Ascending aorta (tissue), 2 donors: Measurements from ENCODE around the gene SRC. TPM values are rescaled to one million over a fixed set of nuclear protein-coding genes. Genes with fewer than 3 reads are reported as not detected.

Experiments used
- DNase-seq, 2 donors: peaks; one replicate each; pipeline ENCODE4 v3.0.0-alpha.2; 2019; ENCODE audit warnings: low spot score in 2 of 2
- H3K27ac ChIP-seq, 2 donors: fragments of 200-600 bp; sonication (generic); one replicate each; pipeline ENCODE4 v1.5.1; 2016 to 2017; ENCODE audit warnings: mild to moderate bottlenecking in 1 of 2
- H3K27me3 ChIP-seq: fragments of 200-600 bp; sonication (generic); one replicate; pipeline ENCODE4 v1.5.1; 2017
- H3K36me3 ChIP-seq, 2 donors: fragments of 200-600 bp; sonication (generic); one replicate each; pipeline ENCODE4 v1.5.1; 2016
- H3K4me1 ChIP-seq, 2 donors: fragments of 200-600 bp; sonication (generic); one replicate each; pipeline ENCODE4 v1.5.1; 2016 to 2017; ENCODE audit warnings: mild to moderate bottlenecking in 1 of 2
- H3K4me3 ChIP-seq, 2 donors: fragments of 200-600 bp; sonication (generic); one replicate each; pipeline ENCODE4 v1.5.1; 2016 to 2017; ENCODE audit warnings: mild to moderate bottlenecking in 1 of 2
- H3K9me3 ChIP-seq, 2 donors: fragments of 200-600 bp; sonication (generic); one replicate each; pipeline ENCODE4 v1.5.1; 2016
- CTCF ChIP-seq, 3 experiments: fragments of 200-600 bp in 2 of 3; fragments of 450-650 bp in 1 of 3; sonication (generic) in 2 of 3; IDR thresholded peaks; one replicate each; pipeline ENCODE4 v1.5.1; 2016 to 2019; ENCODE audit warnings: antibody characterized with exemption in 3 of 3, mild to moderate bottlenecking in 1 of 3, moderate library complexity in 1 of 3
- intact Hi-C: fragments of 100-400 bp; cut with DNase I; formaldehyde crosslinking; loops from one replicate; pipeline ENCODE4 v1.15.1; 2023
- total RNA-seq: library from RNA; depleted of rRNA; stranded (reverse); fragments of >200 nt; gene quantifications from one replicate; pipeline ENCODE4 v1.1.0, GENCODE V29; 2016

Gene SRC
- total RNA-seq, 1 donor from 2014 or later: 67.4 TPM

- Histone ChIP-seq H3K4me3 (no peak overlapping the region), H3K36me3 (peaks cover 4 to 5% of the 10 kb centered on the region in 2 donors), H3K9me3 (no peaks in the 10 kb centered on the region), H3K27me3 (no peaks in the 10 kb centered on the region), H3K4me1 (peaks cover 9 to 67% of the 10 kb centered on the region in 2 donors), H3K27ac (peak overlapping the region in 1 of 2 donors; percentile 73)
- intact Hi-C loops: no loop called here
- no peak for DNase-seq
- no peak for TF ChIP-seq CTCF (IDR thresholded peaks at IDR 0.05)
These were observed 7.4 kb downstream of the SRC start for GRCh38 chr20:37353285-37353849.

- peak overlapping the region; percentile 73 to 88 for H3K27ac ChIP-seq
- intact Hi-C loops: no loop called here
- H3K9me3 ChIP-seq: no peaks in the 10 kb centered on the region
- no peak overlapping the region for H3K4me3 ChIP-seq
- DNase-seq: peak in 1 of 2 donors; percentile 62
- H3K36me3 ChIP-seq: peaks cover 4 to 5% of the 10 kb centered on the region in 2 donors
- peaks cover 9 to 66% of the 10 kb centered on the region in 2 donors for H3K4me1 ChIP-seq
- TF ChIP-seq CTCF (IDR thresholded peaks at IDR 0.05): no peak
- no peaks in the 10 kb centered on the region for H3K27me3 ChIP-seq
These were observed 8.6 kb downstream of the SRC start for GRCh38 chr20:37354210-37355195.

GRCh38 chr20:37355252-37356180 is 9.6 kb downstream of the SRC start:
- peak overlapping the region; percentile 73 to 88 for H3K27ac ChIP-seq
- intact Hi-C loops: loop anchor here (2.0 kb wide), 2 partner anchors 29 to 59 kb away; no protein-coding TSS in a partner anchor
- no peaks in the 10 kb centered on the region for H3K27me3 ChIP-seq
- H3K36me3 ChIP-seq: peaks cover 4 to 5% of the 10 kb centered on the region in 2 donors
- H3K4me1 ChIP-seq: peaks cover 9 to 55% of the 10 kb centered on the region in 2 donors
- peak in 1 of 2 donors; percentile 63 for DNase-seq
- no peaks in the 10 kb centered on the region for H3K9me3 ChIP-seq
- no peak for TF ChIP-seq CTCF (IDR thresholded peaks at IDR 0.05)
- no peak overlapping the region for H3K4me3 ChIP-seq

- H3K27me3 ChIP-seq: no peaks in the 10 kb centered on the region
- peaks cover 0 to 4% of the 10 kb centered on the region in 2 donors for H3K36me3 ChIP-seq
- H3K9me3 ChIP-seq: no peaks in the 10 kb centered on the region
- DNase-seq: peak; percentile 57 to 93
- peak in 1 of 3 experiments; percentile 4 for TF ChIP-seq CTCF (IDR thresholded peaks at IDR 0.05)
- peak overlapping the region in 1 of 2 donors; percentile 4 for H3K4me3 ChIP-seq
- peaks cover 9 to 55% of the 10 kb centered on the region in 2 donors for H3K4me1 ChIP-seq
- intact Hi-C loops: loop anchor here (2.0 kb wide), 2 partner anchors 28 to 60 kb away; no protein-coding TSS in a partner anchor
- peak overlapping the region; percentile 73 to 88 for H3K27ac ChIP-seq
These were observed 10.4 kb downstream of the SRC start for GRCh38 chr20:37356387-37356786.

- Histone ChIP-seq H3K27me3 (no peaks in the 10 kb centered on the region), H3K9me3 (no peaks in the 10 kb centered on the region), H3K36me3 (peaks cover 0 to 4% of the 10 kb centered on the region in 2 donors), H3K4me1 (peaks cover 9 to 52% of the 10 kb centered on the region in 2 donors), H3K27ac (peak overlapping the region; percentile 73 to 88), H3K4me3 (peak overlapping the region in 1 of 2 donors; percentile 4)
- no peak for TF ChIP-seq CTCF (IDR thresholded peaks at IDR 0.05)
- intact Hi-C loops: loop anchor here (2.0 kb wide), 2 partner anchors 28 to 60 kb away; no protein-coding TSS in a partner anchor
- DNase-seq: peak in 1 of 2 donors; percentile 61
These were observed 11.0 kb downstream of the SRC start for GRCh38 chr20:37356961-37357371.
